DOHH2 (cell line): ENCODE data around the gene AP4M1.

Experiments used
- CTCF ChIP-seq: fragments of 200-600 bp; sonication (generic); IDR thresholded peaks from one replicate; pipeline ENCODE4 v1.5.1; 2014; ENCODE audit warnings: antibody characterized with exemption, mild to moderate bottlenecking, low read depth, low read length; ENCODE audit not compliant: poor library complexity, severe bottlenecking
- EZH2phosphoT487 ChIP-seq: fragments of 200-600 bp; sonication (generic); IDR thresholded peaks from 2 replicates; pipeline ENCODE4 v1.6.1; 2017; ENCODE audit warnings: borderline replicate concordance, mild to moderate bottlenecking, antibody characterized with exemption, low read length, moderate library complexity, mixed read lengths

- TF ChIP-seq CTCF (peak; percentile 6), EZH2phosphoT487 (no peak)
These were observed 26.6 kb downstream of the AP4M1 start for GRCh38 chr7:100127866-100128636.
